Measurements from ENCODE around the gene TBX5. TPM values are rescaled to one million over a fixed set of nuclear protein-coding genes. Genes with fewer than 3 reads are reported as not detected.

The TBX5 gene
- total RNA-seq, 1 donor from 2014 or later = not detected

GRCh38 chr12:114412825-114413749, 7.1 kb upstream of the TBX5 start:
- DNase-seq (ENCODE audit: low read depth) (no peak), FAIRE-seq (no peak)
- H3K4me3 ChIP-seq (ENCODE audit: low read depth, low read length) = no peak overlapping the region
- peaks cover 37% of the 10 kb centered on the region for H3K27me3 ChIP-seq (ENCODE audit: control insufficient read depth, insufficient read depth, low read length)
- H3K36me3 ChIP-seq (ENCODE audit: control insufficient read depth, insufficient read depth, low read length) = no peaks in the 10 kb centered on the region
- no peak for TF ChIP-seq CTCF (IDR thresholded peaks at IDR 0.05; ENCODE audit: insufficient read depth, low read length, severe bottlenecking)

DNA sequence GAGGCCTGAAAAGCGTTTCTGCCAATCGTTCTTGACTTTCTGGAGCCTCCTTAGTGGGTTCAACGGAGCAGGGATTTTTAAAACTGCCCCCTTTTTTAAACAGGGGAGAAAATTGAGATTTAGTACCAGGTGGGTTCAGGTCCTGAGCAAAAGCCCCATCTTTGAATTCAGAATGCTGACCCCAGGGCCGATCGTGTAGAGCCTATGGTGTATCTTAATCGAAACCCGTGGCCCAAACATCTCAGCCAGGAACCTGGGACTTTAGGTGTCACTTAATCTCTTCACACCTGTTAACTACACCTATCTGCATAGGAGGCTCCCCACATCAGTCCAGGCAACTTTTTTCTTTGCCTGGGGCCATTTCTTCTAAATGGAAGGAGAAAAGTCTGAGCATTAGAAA, 6.4 kb upstream of the TBX5 start:
- DNase-seq (ENCODE audit: low read depth) (no peak), FAIRE-seq (no peak)
- TF ChIP-seq CTCF (IDR thresholded peaks at IDR 0.05; ENCODE audit: insufficient read depth, low read length, severe bottlenecking) = no peak
- Histone ChIP-seq H3K4me3 (ENCODE audit: low read depth, low read length) (no peak overlapping the region), H3K36me3 (ENCODE audit: control insufficient read depth, insufficient read depth, low read length) (no peaks in the 10 kb centered on the region), H3K27me3 (ENCODE audit: control insufficient read depth, insufficient read depth, low read length) (peaks cover 38% of the 10 kb centered on the region)

- no peak for TF ChIP-seq CTCF (IDR thresholded peaks at IDR 0.05; ENCODE audit: insufficient read depth, low read length, severe bottlenecking)
- DNase-seq (ENCODE audit: low read depth) (no peak), FAIRE-seq (no peak)
- no peaks in the 10 kb centered on the region for H3K36me3 ChIP-seq (ENCODE audit: control insufficient read depth, insufficient read depth, low read length)
- no peak overlapping the region for H3K4me3 ChIP-seq (ENCODE audit: low read depth, low read length)
- peaks cover 47% of the 10 kb centered on the region for H3K27me3 ChIP-seq (ENCODE audit: control insufficient read depth, insufficient read depth, low read length)
Observed at GRCh38 chr12:114411071-114411837, 5.3 kb upstream of the TBX5 start.

DNA sequence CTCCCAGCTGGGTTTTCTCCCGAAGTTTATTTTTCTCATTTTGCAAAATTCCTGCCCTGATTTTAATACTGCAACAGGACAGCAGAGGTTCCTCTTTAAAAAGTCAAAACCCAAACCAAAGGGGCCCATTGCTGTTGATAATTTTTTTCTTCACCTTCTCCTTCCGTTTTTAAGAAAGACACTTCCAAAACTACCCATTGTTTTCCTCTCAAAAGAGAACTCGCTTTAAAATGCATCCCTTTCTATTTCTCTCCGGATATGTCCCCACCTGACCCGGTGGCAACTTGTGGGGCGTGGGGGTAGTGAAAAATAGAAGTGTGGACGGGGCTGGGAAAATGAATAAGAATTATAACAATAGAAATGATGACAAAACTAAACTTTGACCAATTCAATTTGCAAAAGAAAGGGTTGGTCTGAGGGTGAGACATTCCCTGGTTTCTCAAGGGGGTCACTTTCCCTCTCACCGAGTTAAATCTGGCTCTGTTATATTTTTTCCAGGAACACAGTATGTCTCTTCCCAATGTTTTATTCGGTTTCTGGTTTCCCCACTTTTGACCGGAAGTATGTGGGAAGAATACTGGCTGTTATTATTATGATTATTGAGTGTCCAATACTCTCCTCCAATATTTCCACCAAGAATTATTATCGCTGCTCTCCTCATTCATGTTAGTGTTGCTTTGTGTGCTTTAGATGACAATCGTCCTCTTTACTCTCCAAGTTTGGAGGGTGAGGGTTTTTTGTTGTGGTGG, 4.1 kb upstream of the TBX5 start:
- no peak for TF ChIP-seq CTCF (IDR thresholded peaks at IDR 0.05; ENCODE audit: insufficient read depth, low read length, severe bottlenecking)
- DNase-seq (ENCODE audit: low read depth) = no peak
- no peak for FAIRE-seq
- Histone ChIP-seq H3K36me3 (ENCODE audit: control insufficient read depth, insufficient read depth, low read length) (no peaks in the 10 kb centered on the region), H3K4me3 (ENCODE audit: low read depth, low read length) (no peak overlapping the region), H3K27me3 (ENCODE audit: control insufficient read depth, insufficient read depth, low read length) (peaks cover 49% of the 10 kb centered on the region)

DNA sequence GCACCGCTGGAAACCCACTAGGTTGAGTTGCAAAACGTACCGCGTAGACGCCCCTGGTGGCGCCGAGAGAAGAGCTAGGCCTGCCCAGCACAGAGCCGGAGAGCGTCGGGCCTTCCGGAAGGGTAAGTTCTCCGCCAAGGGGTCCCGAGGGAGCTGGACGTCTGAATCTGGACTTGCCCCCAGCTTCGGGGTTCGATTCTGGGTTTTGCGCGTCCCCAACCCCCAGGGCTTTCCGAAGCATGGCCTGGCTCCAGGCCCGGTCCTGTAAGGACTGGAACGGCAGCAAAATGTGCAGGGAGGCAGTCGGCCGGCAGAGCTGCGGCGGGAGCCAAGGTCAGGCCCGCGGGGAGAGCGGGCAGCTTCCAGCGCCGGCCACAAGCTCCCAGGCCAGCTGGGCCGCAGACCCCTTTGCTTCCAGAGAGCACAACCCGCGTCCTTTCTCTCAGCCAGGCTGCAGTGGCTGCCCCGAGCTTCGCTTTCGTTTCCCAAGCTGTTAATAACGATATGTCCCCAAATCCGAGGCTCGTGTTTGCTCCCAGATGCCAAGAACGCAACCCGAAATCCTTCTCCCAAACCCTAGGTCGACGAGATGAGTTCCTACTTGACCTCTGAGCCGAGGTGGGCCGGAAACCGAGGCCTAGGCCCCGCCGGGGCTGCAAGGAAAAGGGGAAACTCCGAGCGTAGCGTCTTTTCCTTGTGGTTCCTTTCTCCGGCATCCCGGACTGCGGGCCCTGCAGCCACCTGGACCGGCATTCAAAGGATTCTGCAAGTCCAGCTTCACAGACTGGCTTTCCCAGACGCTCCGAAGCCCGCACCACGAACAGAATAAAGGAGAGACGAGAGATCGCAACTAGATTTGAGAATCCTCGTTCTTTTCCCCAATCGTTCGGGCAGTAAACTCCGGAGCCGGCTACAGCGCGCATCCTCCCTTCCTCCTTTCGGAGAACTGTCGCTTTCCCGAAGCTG, 3.2 kb upstream of the TBX5 start:
- H3K27me3 ChIP-seq (ENCODE audit: control insufficient read depth, insufficient read depth, low read length) = peaks cover 52% of the 10 kb centered on the region
- H3K4me3 ChIP-seq (ENCODE audit: low read depth, low read length) = no peak overlapping the region
- TF ChIP-seq CTCF (IDR thresholded peaks at IDR 0.05; ENCODE audit: insufficient read depth, low read length, severe bottlenecking) = no peak
- H3K36me3 ChIP-seq (ENCODE audit: control insufficient read depth, insufficient read depth, low read length) = no peaks in the 10 kb centered on the region
- DNase-seq (ENCODE audit: low read depth) (no peak), FAIRE-seq (no peak)

Measured in bronchial epithelial cell (primary cell).